H9 (cell line): Measurements from ENCODE around the gene CLOCK. TPM values are rescaled to one million over a fixed set of nuclear protein-coding genes. Genes with fewer than 3 reads are reported as not detected.

Experiments used
- DNase-seq: peaks from one replicate; pipeline ENCODE4 v3.0.0-alpha.2; 2017
- H2AFZ ChIP-seq: one replicate; pipeline ENCODE4 v1.6.1; 2013; ENCODE audit warnings: mild to moderate bottlenecking, low read length, control low read depth, moderate library complexity
- H2AK5ac ChIP-seq: 2 replicates; pipeline ENCODE4 v1.6.1; 2013; ENCODE audit warnings: low read length, control low read depth, mixed read lengths; ENCODE audit not compliant: insufficient read length
- H2BK120ac ChIP-seq: one replicate; pipeline ENCODE4 v1.6.1; 2013; ENCODE audit warnings: low read depth, mild to moderate bottlenecking, low read length, control low read depth, inconsistent platforms; ENCODE audit not compliant: poor library complexity, severe bottlenecking
- H2BK12ac ChIP-seq: 2 replicates; pipeline ENCODE4 v1.6.1; 2013; ENCODE audit warnings: low read length, control low read depth, mixed read lengths, low read depth; ENCODE audit not compliant: insufficient read length
- H2BK15ac ChIP-seq: 2 replicates; pipeline ENCODE4 v1.6.1; 2013; ENCODE audit warnings: low read depth, low read length, control low read depth
- H2BK20ac ChIP-seq: one replicate; pipeline ENCODE4 v1.6.1; 2013; ENCODE audit warnings: low read depth, mild to moderate bottlenecking, low read length, control low read depth, inconsistent platforms; ENCODE audit not compliant: poor library complexity, severe bottlenecking
- H2BK5ac ChIP-seq: 2 replicates; pipeline ENCODE4 v1.6.1; 2013; ENCODE audit warnings: low read length, control low read depth, mixed read lengths; ENCODE audit not compliant: insufficient read length
- H3K14ac ChIP-seq: 2 replicates; pipeline ENCODE4 v1.6.1; 2013; ENCODE audit warnings: low read length, control low read depth; ENCODE audit not compliant: insufficient read depth
- H3K18ac ChIP-seq: 2 replicates; pipeline ENCODE4 v1.6.1; 2013; ENCODE audit warnings: low read depth, mild to moderate bottlenecking, mixed read lengths, low read length, control low read depth; ENCODE audit not compliant: insufficient read length
- H3K23ac ChIP-seq: 2 replicates; pipeline ENCODE4 v1.6.1; 2013; ENCODE audit warnings: low read length, control low read depth, mixed read lengths, low read depth; ENCODE audit not compliant: insufficient read length
- H3K23me2 ChIP-seq: 2 replicates; pipeline ENCODE4 v1.6.1; 2013; ENCODE audit warnings: low read depth, mild to moderate bottlenecking, mixed read lengths, low read length, control low read depth; ENCODE audit not compliant: insufficient read length, poor library complexity, severe bottlenecking
- H3K27ac ChIP-seq: 2 replicates; pipeline ENCODE4 v1.5.1; 2013; ENCODE audit warnings: low read length, control low read depth, mixed read lengths, low read depth; ENCODE audit not compliant: insufficient read length
- H3K27me3 ChIP-seq: 2 replicates; pipeline ENCODE4 v1.6.1; 2013; ENCODE audit warnings: low read length, control low read depth, inconsistent platforms; ENCODE audit not compliant: insufficient read depth
- H3K4ac ChIP-seq: 2 replicates; pipeline ENCODE4 v1.6.1; 2013; ENCODE audit warnings: low read depth, mild to moderate bottlenecking, control low read depth, inconsistent platforms, low read length, moderate library complexity
- H3K4me1 ChIP-seq: 2 replicates; pipeline ENCODE4 v1.6.1; 2013; ENCODE audit warnings: low read length, control low read depth, inconsistent platforms; ENCODE audit not compliant: insufficient read depth
- H3K4me2 ChIP-seq: 2 replicates; pipeline ENCODE4 v1.6.1; 2013; ENCODE audit warnings: low read length, control low read depth, mixed read lengths; ENCODE audit not compliant: insufficient read length, insufficient read depth
- H3K56ac ChIP-seq: 2 replicates; pipeline ENCODE4 v1.6.1; 2013; ENCODE audit warnings: low read depth, mild to moderate bottlenecking, mixed read lengths, low read length, control low read depth; ENCODE audit not compliant: insufficient read length
- H3K79me1 ChIP-seq: 2 replicates; pipeline ENCODE4 v1.6.1; 2013; ENCODE audit warnings: low read depth, mild to moderate bottlenecking, moderate library complexity, low read length, control low read depth, inconsistent platforms; ENCODE audit not compliant: insufficient read depth, poor library complexity, severe bottlenecking
- H3K79me2 ChIP-seq: 2 replicates; pipeline ENCODE4 v1.6.1; 2013; ENCODE audit warnings: low read length, control low read depth, inconsistent platforms; ENCODE audit not compliant: insufficient read depth
- H3K9ac ChIP-seq: 2 replicates; pipeline ENCODE4 v1.6.1; 2013; ENCODE audit warnings: low read length, control low read depth, mixed read lengths; ENCODE audit not compliant: insufficient read length; ENCODE audit errors: extremely low read depth
- H3K9me3 ChIP-seq: one replicate; pipeline ENCODE4 v1.6.1; 2013; ENCODE audit warnings: low read depth, low read length, inconsistent platforms; ENCODE audit not compliant: control insufficient read depth
- H3T11ph ChIP-seq: one replicate; pipeline ENCODE4 v1.6.1; 2013; ENCODE audit warnings: mild to moderate bottlenecking, low read length, control low read depth, inconsistent platforms
- H4K20me1 ChIP-seq: one replicate; pipeline ENCODE4 v1.6.1; 2013; ENCODE audit not compliant: control insufficient read depth, insufficient read length, insufficient read depth
- H4K5ac ChIP-seq: 2 replicates; pipeline ENCODE4 v1.6.1; 2013; ENCODE audit warnings: low read depth, mild to moderate bottlenecking, mixed read lengths, low read length, control low read depth; ENCODE audit not compliant: insufficient read length
- H4K8ac ChIP-seq: replicated peaks from 2 replicates; pipeline ENCODE4 v1.6.1; 2013; ENCODE audit warnings: low read length, control low read depth, mixed read lengths, low read depth; ENCODE audit not compliant: insufficient read length
- H4K91ac ChIP-seq: 2 replicates; pipeline ENCODE4 v1.6.1; 2013; ENCODE audit warnings: low read depth, mild to moderate bottlenecking, moderate library complexity, mixed read lengths, low read length, control low read depth; ENCODE audit not compliant: insufficient read length
- H3K27ac Mint-ChIP-seq, 3 experiments: 2 replicates in 2 of 3; 3 replicates in 1 of 3; pipeline ENCODE4 v1.8.0; 2020 to 2021; ENCODE audit warnings: mixed read lengths in 3 of 3, mild to moderate bottlenecking in 1 of 3, moderate library complexity in 1 of 3
- H3K27me3 Mint-ChIP-seq: 2 replicates; pipeline ENCODE4 v1.8.0; 2021; ENCODE audit warnings: low read depth, mild to moderate bottlenecking, moderate library complexity, mixed read lengths
- H3K36me3 Mint-ChIP-seq, 3 experiments: 2 replicates in 2 of 3; 3 replicates in 1 of 3; pipeline ENCODE4 v1.8.0; 2020 to 2021; ENCODE audit warnings: low read depth in 3 of 3, mixed read lengths in 3 of 3; ENCODE audit not compliant: insufficient read depth in 1 of 3
- H3K4me1 Mint-ChIP-seq, 2 experiments: 2 replicates each; pipeline ENCODE4 v1.8.0; 2020; ENCODE audit warnings: mixed read lengths in 2 of 2
- H3K4me3 Mint-ChIP-seq, 2 experiments: 2 replicates in 1 of 2; 3 replicates in 1 of 2; pipeline ENCODE4 v1.8.0; 2020 to 2021; ENCODE audit warnings: mild to moderate bottlenecking in 2 of 2, mixed read lengths in 2 of 2, moderate library complexity in 1 of 2
- H3K9me3 Mint-ChIP-seq, 2 experiments: 2 replicates in 1 of 2; 3 replicates in 1 of 2; pipeline ENCODE4 v1.8.0; 2020; ENCODE audit warnings: mild to moderate bottlenecking in 2 of 2, mixed read lengths in 2 of 2, moderate library complexity in 1 of 2
- WGBS: extraction: QIAGEN DNeasy Blood & Tissue Kit; methylation state at CpG from one replicate; pipeline ENCODE4 v1.1.7; 2013; ENCODE audit warnings: missing lambda C conversion rate, low lambda C conversion rate, mixed read lengths; ENCODE audit not compliant: insufficient read length; ENCODE audit errors: extremely low coverage; 5-methylcytosine and 5-hydroxymethylcytosine counted together
- total RNA-seq: library from RNA; stranded (reverse); gene quantifications from 2 replicates; pipeline ENCODE4 v1.2.1, GENCODE V29; 2021
- TF ChIP-seq, protein P1 (sequence below): fragments of 200-600 bp; sonication (generic); conservative IDR thresholded peaks from 3 replicates; pipeline ENCODE4 v1.8.0; 2021; ENCODE audit warnings: antibody characterized with exemption, mild to moderate bottlenecking

Gene CLOCK
- total RNA-seq, 1 experiment from 2014 or later = 16.2 TPM

DNA sequence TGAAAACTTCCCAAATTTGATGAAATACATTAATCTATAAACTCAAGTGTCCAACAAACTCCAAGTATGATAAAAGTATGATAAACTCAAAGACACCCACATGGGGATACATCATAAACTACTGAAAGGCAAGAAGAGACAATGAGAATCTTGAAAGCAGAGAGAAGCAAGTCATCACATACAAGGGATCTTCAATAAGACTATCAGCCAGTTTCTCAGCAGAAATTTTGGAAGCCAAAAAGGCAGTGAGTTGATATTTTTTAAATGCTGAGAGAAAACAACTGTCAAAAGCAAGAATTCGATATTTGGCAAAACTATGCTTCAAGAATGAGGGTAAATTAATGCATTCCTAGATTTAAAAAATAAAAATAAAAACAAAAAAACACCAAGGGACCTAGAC lies 28.8 kb upstream of the CLOCK start:
- no peak overlapping the region for H4K5ac ChIP-seq

More for the DNA sequence above, 28.8 kb upstream of the CLOCK start:
- DNase-seq = no peak
- Mint-ChIP-seq H3K27me3 (no peaks in the 10 kb centered on the region), H3K27ac (no peak overlapping the region), H3K4me3 (no peak overlapping the region), H3K9me3 (peaks cover 36 to 40% of the 10 kb centered on the region in 2 experiments), H3K36me3 (peaks cover 18 to 28% (median 26%) of the 10 kb centered on the region in 3 experiments), H3K4me1 (peaks cover 3 to 4% of the 10 kb centered on the region in 2 experiments; a peak in 1 of 4 replicates)
- no peak overlapping the region for H2BK20ac ChIP-seq
- H4K8ac ChIP-seq = no peak overlapping the region
- H3K27me3 ChIP-seq = no peaks in the 10 kb centered on the region
- H3K23me2 ChIP-seq = no peaks in the 10 kb centered on the region
- TF ChIP-seq, protein P1, sequence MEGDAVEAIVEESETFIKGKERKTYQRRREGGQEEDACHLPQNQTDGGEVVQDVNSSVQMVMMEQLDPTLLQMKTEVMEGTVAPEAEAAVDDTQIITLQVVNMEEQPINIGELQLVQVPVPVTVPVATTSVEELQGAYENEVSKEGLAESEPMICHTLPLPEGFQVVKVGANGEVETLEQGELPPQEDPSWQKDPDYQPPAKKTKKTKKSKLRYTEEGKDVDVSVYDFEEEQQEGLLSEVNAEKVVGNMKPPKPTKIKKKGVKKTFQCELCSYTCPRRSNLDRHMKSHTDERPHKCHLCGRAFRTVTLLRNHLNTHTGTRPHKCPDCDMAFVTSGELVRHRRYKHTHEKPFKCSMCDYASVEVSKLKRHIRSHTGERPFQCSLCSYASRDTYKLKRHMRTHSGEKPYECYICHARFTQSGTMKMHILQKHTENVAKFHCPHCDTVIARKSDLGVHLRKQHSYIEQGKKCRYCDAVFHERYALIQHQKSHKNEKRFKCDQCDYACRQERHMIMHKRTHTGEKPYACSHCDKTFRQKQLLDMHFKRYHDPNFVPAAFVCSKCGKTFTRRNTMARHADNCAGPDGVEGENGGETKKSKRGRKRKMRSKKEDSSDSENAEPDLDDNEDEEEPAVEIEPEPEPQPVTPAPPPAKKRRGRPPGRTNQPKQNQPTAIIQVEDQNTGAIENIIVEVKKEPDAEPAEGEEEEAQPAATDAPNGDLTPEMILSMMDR = no peak
- H3K18ac ChIP-seq = no peak overlapping the region
- no peak overlapping the region for H3K4ac ChIP-seq
- H2AFZ ChIP-seq = no peak overlapping the region
- H3K9me3 ChIP-seq = peaks cover 8% of the 10 kb centered on the region
- H2BK5ac ChIP-seq = no peak overlapping the region
- H2AK5ac ChIP-seq = no peak overlapping the region
- H3K4me1 ChIP-seq = no peaks in the 10 kb centered on the region; the same call in 1 of the 2 replicates
- no peak overlapping the region for H2BK15ac ChIP-seq
- H3T11ph ChIP-seq = no peak overlapping the region
- no peaks in the 10 kb centered on the region for H3K79me2 ChIP-seq
- H3K27ac ChIP-seq = no peak overlapping the region
- H3K9ac ChIP-seq = no peak overlapping the region
- H2BK12ac ChIP-seq = no peak overlapping the region
- no peaks in the 10 kb centered on the region for H4K20me1 ChIP-seq
- no peak overlapping the region for H4K91ac ChIP-seq
- H2BK120ac ChIP-seq = no peak overlapping the region
- H3K23ac ChIP-seq = no peak overlapping the region
- H3K56ac ChIP-seq = no peak overlapping the region
- WGBS = no CpG with 5 or more reads among the region's 1 CpG
- no peak overlapping the region for H3K14ac ChIP-seq
- no peaks in the 10 kb centered on the region for H3K79me1 ChIP-seq
- no peak overlapping the region for H3K4me2 ChIP-seq
